Measurements from ENCODE around the gene ECM2.

ECM2 gene

GRCh38 chr9:92564982-92565381, 29.2 kb upstream of the ECM2 start:
- no peak overlapping the region for H3K27ac ChIP-seq (ENCODE audit: low read depth, low read length)
- no peak overlapping the region for H3K4me2 ChIP-seq (ENCODE audit: low read length)
- H3F3A ChIP-seq (ENCODE audit: control insufficient read depth, insufficient read depth) = no peaks in the 10 kb centered on the region

GRCh38 chr9:92564504-92564903, 28.7 kb upstream of the ECM2 start:
- TF ChIP-seq EZH2phosphoT487 (IDR thresholded peaks at IDR 0.05; ENCODE audit: borderline replicate concordance, low read length) (no peak), CTCF (IDR thresholded peaks at IDR 0.05; ENCODE audit: low read depth, low read length, poor library complexity, severe bottlenecking) (no peak)
- Histone ChIP-seq H3K36me3 (ENCODE audit: control insufficient read depth, low read length) (no peaks in the 10 kb centered on the region), H3K27me3 (ENCODE audit: control insufficient read depth, low read length) (no peaks in the 10 kb centered on the region), H3K4me3 (ENCODE audit: low read length) (no peak overlapping the region), H3K9me3 (ENCODE audit: control insufficient read depth, insufficient read depth, low read length) (no peaks in the 10 kb centered on the region), H3K4me1 (ENCODE audit: control insufficient read depth, low read length) (no peaks in the 10 kb centered on the region), H4K20me1 (ENCODE audit: control insufficient read depth, insufficient read depth, low read depth, low read length) (no peaks in the 10 kb centered on the region), H3K27ac (ENCODE audit: low read depth, low read length) (no peak overlapping the region), H3K4me2 (ENCODE audit: low read length) (no peak overlapping the region), H3F3A (ENCODE audit: control insufficient read depth, insufficient read depth) (no peaks in the 10 kb centered on the region), H3K79me2 (ENCODE audit: control insufficient read depth, low read length) (no peaks in the 10 kb centered on the region), H3K9me2 (replicated peaks; ENCODE audit: control insufficient read depth, low read length) (no peaks in the 10 kb centered on the region)

More at GRCh38 chr9:92564982-92565381, 29.2 kb upstream of the ECM2 start:
- Histone ChIP-seq H3K9me3 (ENCODE audit: control insufficient read depth, insufficient read depth, low read length) (no peaks in the 10 kb centered on the region), H4K20me1 (ENCODE audit: control insufficient read depth, insufficient read depth, low read depth, low read length) (no peaks in the 10 kb centered on the region), H3K79me2 (ENCODE audit: control insufficient read depth, low read length) (no peaks in the 10 kb centered on the region), H3K9me2 (replicated peaks; ENCODE audit: control insufficient read depth, low read length) (no peaks in the 10 kb centered on the region), H3K27me3 (ENCODE audit: control insufficient read depth, low read length) (no peaks in the 10 kb centered on the region), H3K4me3 (ENCODE audit: low read length) (no peak overlapping the region), H3K36me3 (ENCODE audit: control insufficient read depth, low read length) (no peaks in the 10 kb centered on the region), H3K4me1 (ENCODE audit: control insufficient read depth, low read length) (no peaks in the 10 kb centered on the region)
- TF ChIP-seq CTCF (IDR thresholded peaks at IDR 0.05; ENCODE audit: low read depth, low read length, poor library complexity, severe bottlenecking) (no peak), EZH2phosphoT487 (IDR thresholded peaks at IDR 0.05; ENCODE audit: borderline replicate concordance, low read length) (no peak)

- H4K20me1 ChIP-seq (ENCODE audit: control insufficient read depth, insufficient read depth, low read depth, low read length) = no peaks in the 10 kb centered on the region
- no peaks in the 10 kb centered on the region for H3K79me2 ChIP-seq (ENCODE audit: control insufficient read depth, low read length)
- H3K27me3 ChIP-seq (ENCODE audit: control insufficient read depth, low read length) = no peaks in the 10 kb centered on the region
- no peak overlapping the region for H3K27ac ChIP-seq (ENCODE audit: low read depth, low read length)
- no peak overlapping the region for H3K4me2 ChIP-seq (ENCODE audit: low read length)
- H3K9me2 ChIP-seq (replicated peaks; ENCODE audit: control insufficient read depth, low read length) = no peaks in the 10 kb centered on the region
- no peaks in the 10 kb centered on the region for H3K36me3 ChIP-seq (ENCODE audit: control insufficient read depth, low read length)
- TF ChIP-seq CTCF (IDR thresholded peaks at IDR 0.05; ENCODE audit: low read depth, low read length, poor library complexity, severe bottlenecking) = no peak
- no peak for TF ChIP-seq EZH2phosphoT487 (IDR thresholded peaks at IDR 0.05; ENCODE audit: borderline replicate concordance, low read length)
- H3F3A ChIP-seq (ENCODE audit: control insufficient read depth, insufficient read depth) = no peaks in the 10 kb centered on the region
- no peaks in the 10 kb centered on the region for H3K4me1 ChIP-seq (ENCODE audit: control insufficient read depth, low read length)
- no peak overlapping the region for H3K4me3 ChIP-seq (ENCODE audit: low read length)
- no peaks in the 10 kb centered on the region for H3K9me3 ChIP-seq (ENCODE audit: control insufficient read depth, insufficient read depth, low read length)
Observed at GRCh38 chr9:92563116-92564100, 27.6 kb upstream of the ECM2 start.
